GM21529 (cell line): ENCODE results near the gene NLRP13.
"Not testable (repeated sequence)": the region's sequence is repeated elsewhere in the genome, so short reads cannot be mapped to it uniquely, and the experiment has no call there.

Experiments used
- ATAC-seq: cut with Tn5 transposase; IDR thresholded peaks from one replicate; pipeline ENCODE4 v1.9.1; 2021; ENCODE audit not compliant: unreplicated experiment

The NLRP13 gene

GRCh38 chr19:55931936-55932386 lies at the start of gene NLRP13:
Gene NLRP13, minus strand, starts transcription at chr19:55932336. Its CDS starts 25 bp downstream, at chr19:55932311.
- no peak for ATAC-seq

DNA sequence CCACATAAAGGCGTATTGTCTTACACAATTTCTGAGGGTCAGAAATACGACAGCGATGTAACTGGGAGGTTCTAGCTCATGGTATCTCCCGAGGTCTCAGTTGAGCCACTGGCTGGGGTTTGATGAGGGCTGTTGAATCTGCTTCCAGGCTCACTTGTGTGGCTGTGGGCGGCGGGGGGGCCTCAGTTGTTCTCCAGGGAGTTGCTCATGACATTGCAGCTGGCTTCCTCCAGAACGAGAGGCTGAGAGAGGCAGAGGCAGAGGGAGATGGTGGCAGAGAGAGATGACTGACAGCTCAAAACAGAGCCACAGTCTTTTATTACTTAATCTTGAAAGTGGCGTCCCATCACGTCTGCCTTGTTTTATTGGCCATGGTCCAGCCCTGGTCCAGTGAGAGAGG lies 48.3 kb upstream of the NLRP13 start:
- ATAC-seq = no peak

DNA sequence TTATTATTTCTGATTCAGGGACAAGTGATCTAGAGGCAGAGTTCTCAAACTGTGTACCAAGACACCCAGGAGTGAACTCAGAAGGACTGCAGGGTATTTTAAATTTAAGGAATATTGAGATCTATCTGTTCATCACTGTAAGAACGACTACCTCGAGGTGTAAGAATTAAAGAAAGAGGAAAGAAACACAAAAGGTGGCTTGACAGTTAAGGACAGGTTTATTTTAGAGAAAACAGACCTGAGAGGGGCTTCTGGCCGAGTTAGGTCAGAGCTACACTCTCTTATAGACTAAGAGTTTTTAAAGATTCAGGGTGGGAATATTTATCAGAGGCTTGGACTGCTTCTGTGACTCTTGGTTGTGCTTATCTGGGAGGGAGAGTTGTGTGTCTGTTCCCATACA lies 41.8 kb upstream of the NLRP13 start:
- ATAC-seq = no peak

DNA sequence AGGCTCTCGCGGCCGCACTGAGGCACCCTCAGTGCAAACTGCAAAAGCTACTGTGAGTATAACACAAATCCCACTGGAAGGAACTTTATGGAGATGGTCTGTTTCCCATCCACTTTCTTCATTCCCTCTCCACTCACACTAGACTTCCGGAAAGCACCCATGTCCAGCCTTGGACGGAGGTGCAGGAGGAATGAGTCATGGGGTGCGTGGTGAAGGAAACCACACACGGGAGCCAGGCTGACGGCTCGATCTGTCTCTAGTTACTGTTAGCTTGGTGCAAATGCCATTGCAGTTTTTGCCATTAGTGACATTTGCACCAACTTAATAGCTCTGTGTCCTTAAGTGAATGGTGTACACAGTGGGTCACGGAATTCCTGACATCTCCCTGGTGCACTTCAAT lies 30.1 kb upstream of the NLRP13 start:
- no peak for ATAC-seq

- ATAC-seq = no peak
Observed at GRCh38 chr19:55959996-55960675, 28.0 kb upstream of the NLRP13 start.

GRCh38 chr19:55958356-55958755 lies 26.2 kb upstream of the NLRP13 start:
- no peak for ATAC-seq

DNA sequence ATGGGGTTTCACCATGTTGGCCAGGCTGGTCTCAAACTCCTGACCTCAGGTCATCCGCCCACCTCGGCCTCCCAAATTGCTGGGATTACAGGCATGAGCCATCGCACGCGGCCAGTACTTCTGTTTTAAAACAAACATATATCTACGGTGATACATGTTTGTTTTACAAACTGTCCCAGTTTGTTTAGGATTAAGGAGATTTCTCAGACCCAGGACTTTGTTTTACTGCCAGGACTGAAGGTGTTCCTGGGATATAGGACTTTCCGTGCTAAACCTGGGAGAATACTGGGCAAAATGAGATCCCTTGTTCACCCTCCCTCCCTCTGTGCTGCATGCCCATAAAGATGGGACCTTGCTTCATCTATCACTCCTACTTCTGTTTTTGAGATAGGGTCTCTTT lies 24.3 kb upstream of the NLRP13 start:
- no peak for ATAC-seq

DNA sequence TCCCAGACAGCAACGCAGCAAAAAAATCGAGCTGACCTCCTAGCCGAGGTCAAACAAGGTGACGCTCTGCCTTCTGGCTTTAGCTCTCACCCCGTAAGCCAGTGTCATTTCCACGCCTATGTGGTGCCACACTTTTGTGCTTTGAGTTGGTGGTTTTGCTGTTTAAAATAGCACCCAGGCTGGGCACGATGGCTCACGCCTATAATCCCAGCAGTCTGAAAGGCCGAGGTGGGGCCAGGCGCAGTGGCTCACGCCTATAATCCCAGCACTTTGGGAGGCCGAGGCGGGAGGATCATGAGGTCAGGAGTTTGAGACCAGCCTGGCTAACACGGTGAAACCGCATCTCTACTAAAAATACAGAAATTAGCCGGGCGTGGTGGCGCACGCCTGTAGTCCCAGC lies 18.4 kb upstream of the NLRP13 start:
- ATAC-seq = not testable (repeated sequence)

GRCh38 chr19:55947532-55947931 lies 15.4 kb upstream of the NLRP13 start, which contains the start of gene NLRP8:
Gene NLRP8, plus strand, starts transcription at chr19:55947832.
- no peak for ATAC-seq

DNA sequence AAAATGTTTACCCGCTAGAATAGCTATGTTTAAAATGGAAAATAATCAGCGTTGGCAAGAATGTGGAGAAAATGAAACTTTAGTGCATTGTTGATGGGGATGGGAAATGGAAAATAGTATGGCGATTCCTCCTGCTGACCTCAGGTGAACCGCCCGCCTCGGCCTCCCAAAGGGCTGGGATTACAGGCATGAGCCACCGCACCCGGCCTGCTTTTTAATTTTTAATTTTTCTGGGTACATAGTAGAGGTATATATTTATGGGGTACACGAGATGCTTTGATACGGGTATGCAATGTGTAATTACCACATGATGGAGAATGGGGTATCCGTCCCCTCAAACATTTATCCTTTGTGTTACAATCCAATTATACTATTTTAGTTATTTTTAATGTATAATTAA lies 8.2 kb upstream of the NLRP13 start:
- ATAC-seq = no peak

DNA sequence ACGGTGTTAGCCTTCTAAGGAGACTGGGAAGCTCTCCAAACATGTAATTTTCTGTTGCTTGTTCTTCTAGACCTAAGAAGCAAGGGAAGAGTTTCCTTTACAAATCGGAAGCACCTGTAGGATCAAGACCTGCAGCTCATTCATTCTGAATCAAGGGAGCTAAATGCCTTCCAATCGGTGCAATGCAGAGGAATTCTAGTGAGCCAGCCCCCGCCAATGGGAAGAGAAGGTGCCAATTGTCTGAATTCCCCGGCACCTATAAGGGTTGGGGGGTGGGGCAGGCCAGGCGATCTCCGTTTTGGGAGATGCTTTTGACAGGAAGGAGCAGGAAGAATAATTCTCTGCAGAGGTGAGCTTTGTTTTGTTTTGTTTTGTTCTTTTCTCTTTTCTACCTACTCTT lies 7.1 kb upstream of the NLRP13 start:
- no peak for ATAC-seq

- no peak for ATAC-seq
Observed at GRCh38 chr19:55935206-55935605, 3.1 kb upstream of the NLRP13 start.

DNA sequence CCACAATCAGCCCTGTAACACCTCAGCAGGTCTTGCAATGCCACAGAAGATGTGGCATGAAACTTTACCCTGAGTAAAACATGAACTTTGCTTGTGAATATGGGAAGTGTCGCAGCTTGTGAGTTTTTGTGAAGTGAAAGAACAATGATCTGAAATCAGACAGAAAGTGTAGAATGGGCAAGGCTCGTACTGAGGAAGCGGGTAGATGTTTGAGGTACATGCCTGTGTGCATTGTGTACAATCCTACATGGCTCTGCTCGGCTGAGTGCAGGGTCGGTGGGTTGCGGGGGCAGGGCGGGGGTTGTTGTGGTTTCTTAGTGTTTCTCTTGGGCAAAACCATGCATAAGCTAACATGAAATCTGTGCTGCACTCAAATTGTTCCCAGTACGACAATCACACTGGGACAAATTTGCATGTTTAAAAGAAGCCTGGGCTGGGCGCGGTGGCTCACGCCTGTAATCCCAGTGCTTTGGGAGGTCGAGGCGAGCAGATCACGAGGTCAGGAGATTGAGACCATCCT lies 1.1 kb downstream of the NLRP13 start:
- no peak for ATAC-seq

GRCh38 chr19:55929258-55929657 lies 2.9 kb downstream of the NLRP13 start:
- not testable (repeated sequence) for ATAC-seq

GRCh38 chr19:55927991-55928390 lies 4.1 kb downstream of the NLRP13 start:
- ATAC-seq = no peak

DNA sequence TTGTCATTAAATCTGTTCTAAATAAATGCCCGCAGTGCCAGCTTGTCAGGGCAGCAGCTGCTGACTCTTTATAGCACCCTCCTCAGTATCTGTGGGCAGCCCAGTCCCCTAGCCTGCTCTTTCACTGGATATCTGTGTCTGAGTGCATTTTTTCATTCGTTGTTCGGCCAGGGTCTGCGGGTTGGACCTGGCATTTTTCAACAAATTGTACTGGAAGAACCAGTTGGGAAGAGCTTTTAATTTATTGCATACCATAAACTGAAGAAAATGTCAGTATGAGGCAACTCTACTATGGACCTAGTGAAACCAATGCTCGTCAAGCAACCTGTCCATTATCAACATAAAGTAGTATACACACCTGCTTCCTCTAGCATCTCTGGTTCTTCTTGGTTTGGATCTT lies 8.6 kb downstream of the NLRP13 start:
- ATAC-seq = no peak

DNA sequence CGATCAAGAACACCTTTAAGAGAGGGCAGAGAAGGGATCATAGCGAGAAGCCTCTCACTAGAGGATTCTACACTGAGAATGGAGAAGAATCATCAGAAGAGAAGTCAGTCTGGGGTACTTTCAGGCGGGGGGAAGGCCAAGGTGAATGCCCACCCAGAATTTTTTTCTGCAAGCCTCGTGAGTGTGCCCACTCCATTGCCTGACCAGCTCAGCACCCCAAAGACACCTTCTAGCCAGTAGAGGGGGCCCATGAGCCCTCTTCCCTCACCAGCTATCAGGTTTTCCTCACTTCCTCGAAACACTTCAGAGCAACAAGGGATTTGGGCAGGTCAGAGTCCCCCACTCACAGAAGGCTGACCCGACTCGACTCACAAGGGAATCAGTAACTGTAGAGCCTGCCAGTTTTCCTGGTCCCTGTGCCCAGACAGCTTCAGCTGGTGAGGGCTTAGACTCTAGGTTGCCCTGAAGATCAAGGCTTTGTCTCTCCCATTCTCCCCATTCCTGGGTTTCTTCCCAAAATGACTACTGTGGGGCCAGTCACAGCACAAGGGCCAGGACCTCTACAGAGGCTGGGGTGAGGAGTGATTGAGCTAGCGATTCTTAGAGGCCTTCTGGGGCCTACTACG lies 18.4 kb downstream of the NLRP13 start:
- ATAC-seq = no peak

GRCh38 chr19:55912916-55913315 lies 19.2 kb downstream of the NLRP13 start:
- ATAC-seq = no peak

DNA sequence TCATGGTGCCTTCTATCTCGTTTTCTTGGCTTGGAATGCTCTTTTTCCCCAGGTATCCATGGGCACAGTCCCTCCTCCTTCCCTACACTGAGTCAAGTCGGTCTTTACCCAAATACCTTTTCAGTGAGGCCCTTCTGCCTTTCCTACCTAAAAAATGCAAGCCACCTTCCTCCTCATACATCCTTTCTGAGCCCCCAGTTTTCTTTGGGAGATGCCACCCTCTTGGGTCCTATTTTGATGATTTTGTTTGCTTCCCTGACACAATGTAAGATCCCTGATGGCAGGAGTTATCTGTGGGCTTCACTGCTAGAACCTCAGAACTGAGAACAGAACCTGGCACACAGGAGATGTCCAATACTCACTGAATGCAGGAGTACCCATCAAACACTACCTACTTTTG lies 22.3 kb downstream of the NLRP13 start:
- ATAC-seq = no peak

DNA sequence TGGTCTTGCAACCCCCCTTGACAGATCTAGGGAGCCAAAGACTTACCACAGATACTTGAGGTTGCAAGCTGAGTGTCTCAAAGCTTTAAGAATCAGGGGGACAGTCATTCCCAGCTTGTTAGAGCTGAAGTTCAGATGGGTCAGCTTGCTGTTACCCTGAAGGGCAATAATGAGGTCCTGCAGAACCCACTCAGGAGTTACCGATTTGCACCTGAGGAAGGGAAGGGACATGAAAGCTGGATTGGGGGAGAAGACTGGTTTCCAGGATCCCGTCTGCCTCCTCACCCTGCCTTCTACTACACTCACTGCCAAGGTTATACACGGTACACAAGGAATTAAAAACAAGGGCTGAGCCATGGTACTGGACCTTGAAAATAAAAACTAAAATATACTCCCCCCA lies 24.4 kb downstream of the NLRP13 start:
- ATAC-seq = no peak

DNA sequence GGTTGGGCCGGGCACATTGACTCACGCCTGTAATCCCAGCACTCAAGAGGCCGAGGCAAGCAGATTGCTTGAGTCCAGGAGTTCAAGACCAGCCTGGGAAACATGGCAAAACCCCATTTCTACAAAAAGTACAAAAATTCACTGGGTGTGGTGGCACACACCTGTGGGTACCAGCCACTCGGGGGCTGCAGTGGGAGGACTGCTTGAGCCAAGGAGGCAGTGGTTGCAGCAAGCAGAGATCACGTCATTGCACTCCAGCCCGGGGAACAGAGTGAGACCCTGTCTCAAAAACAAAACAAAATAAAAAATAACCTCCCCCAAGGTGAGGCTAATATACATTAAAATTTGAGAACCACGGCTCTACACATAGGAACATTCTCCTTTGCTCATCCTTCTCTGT lies 24.9 kb downstream of the NLRP13 start:
- ATAC-seq = no peak

DNA sequence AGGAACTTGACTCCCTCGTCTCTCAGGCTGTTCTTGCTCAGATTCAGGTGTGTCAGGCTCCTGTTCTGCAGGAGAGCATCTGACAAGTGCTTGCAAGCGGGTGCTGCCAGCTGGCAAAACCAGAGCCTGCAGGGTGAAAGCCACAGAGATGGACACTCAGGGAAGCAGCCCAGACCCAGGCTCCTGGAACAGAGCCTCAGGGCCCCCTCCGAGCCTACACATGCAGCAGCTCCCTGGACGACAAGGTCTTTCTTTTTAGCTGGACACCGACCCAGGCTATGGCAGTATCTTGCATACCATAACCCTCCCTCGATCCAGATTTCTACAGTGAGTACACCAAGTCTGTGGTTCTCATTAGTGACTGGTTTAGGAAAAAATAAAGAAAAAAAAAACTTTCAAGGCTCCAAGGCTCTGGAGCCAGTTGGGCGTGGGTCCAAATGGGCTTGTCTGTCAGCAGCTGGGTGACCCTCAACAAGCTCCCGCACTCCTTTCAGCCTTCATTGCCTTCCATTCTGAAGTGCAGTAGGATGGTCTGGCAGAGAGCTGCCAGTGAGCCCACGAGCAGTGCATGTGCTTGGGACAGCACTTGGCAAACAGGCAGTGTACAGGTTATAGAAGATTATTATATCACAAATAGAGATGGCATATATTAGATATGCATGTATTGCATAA lies 29.9 kb downstream of the NLRP13 start:
- ATAC-seq = no peak
